Measurements from ENCODE around the gene DIP2C.
"Not testable (repeated sequence)": the region's sequence is repeated elsewhere in the genome, so short reads cannot be mapped to it uniquely, and the experiment has no call there.

The DIP2C gene

GRCh38 chr10:639751-640672 is 49.5 kb downstream of the DIP2C start:
- no peak for DNase-seq

GRCh38 chr10:639001-639750 is 50.3 kb downstream of the DIP2C start:
- DNase-seq, result no peak

GRCh38 chr10:637771-638195 is 51.7 kb downstream of the DIP2C start:
- no peak for DNase-seq

DNA sequence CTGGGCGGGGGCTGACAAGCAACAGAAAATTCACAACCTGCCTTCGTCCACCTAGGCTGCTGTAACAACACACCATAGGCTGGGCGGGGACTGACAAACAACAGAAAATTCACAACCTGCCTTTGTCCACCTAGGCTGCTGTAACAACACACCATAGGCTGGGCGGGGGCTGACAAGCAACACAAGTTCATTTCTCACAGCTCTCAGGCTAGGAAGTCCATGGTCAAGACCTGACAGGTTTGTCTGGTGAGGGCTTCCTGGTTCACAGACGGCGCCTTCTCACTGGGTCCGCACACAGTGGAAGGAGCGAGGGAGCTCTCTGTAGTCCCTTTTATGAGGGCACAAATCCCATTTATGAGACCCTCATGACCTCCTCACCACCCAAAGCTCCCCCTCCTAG is 52.2 kb downstream of the DIP2C start:
- no peak for DNase-seq

DNA sequence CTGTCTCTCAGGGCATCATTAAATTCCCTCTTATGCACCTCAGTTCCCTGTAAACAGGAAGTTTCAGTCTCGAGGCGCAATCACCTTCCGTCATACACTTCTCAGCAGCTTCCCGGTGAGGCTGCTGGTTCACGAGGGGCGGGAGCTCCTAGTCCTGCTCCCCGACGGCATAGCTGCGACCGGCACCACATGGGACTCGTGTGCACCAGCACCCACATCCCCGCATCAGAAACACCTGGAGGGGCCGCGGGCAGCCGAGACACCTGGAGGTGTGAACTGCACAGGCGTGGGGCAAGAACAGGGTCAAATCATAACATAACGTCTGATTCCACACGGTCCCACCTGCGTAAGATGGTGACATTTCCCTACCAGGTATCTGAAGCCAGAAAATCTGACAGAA is 52.7 kb downstream of the DIP2C start:
- no peak for DNase-seq

DNA sequence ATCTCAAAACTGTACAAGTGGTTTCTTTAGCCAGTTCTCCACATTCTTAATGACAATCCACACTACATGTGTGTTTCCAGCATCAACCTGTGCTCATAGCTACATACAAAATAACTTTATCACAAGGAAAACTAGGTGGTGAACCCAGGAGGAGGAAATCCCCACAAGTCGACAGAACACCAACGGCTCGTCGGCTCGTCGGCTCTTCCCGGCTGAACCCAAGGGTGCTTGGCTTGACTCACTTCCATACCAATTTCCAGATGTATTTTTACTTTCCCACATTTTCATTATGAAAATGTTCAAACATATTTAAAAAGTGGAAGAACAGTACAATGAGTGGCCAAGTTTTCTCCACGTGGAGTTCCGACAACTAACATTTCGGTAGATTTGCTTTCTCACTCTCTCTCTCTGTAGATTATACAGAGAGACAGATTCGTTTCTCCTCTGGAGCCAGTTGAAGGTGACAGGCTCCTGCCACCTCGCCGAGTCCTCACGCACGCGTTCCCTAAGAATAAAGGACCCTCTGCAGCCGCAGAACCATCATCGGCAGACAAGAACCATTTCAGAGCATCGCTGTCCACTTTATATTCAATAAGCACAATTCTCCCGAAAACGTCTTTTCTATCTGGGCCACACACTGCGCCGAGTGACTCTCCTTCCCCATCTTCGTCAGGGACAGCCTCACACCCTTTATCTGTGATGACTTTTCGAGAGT is 53.3 kb downstream of the DIP2C start:
- no peak for DNase-seq

GRCh38 chr10:635088-635861 is 54.2 kb downstream of the DIP2C start:
- no peak for DNase-seq

- DNase-seq, result no peak
These were observed 55.2 kb downstream of the DIP2C start for GRCh38 chr10:634256-634655.

DNA sequence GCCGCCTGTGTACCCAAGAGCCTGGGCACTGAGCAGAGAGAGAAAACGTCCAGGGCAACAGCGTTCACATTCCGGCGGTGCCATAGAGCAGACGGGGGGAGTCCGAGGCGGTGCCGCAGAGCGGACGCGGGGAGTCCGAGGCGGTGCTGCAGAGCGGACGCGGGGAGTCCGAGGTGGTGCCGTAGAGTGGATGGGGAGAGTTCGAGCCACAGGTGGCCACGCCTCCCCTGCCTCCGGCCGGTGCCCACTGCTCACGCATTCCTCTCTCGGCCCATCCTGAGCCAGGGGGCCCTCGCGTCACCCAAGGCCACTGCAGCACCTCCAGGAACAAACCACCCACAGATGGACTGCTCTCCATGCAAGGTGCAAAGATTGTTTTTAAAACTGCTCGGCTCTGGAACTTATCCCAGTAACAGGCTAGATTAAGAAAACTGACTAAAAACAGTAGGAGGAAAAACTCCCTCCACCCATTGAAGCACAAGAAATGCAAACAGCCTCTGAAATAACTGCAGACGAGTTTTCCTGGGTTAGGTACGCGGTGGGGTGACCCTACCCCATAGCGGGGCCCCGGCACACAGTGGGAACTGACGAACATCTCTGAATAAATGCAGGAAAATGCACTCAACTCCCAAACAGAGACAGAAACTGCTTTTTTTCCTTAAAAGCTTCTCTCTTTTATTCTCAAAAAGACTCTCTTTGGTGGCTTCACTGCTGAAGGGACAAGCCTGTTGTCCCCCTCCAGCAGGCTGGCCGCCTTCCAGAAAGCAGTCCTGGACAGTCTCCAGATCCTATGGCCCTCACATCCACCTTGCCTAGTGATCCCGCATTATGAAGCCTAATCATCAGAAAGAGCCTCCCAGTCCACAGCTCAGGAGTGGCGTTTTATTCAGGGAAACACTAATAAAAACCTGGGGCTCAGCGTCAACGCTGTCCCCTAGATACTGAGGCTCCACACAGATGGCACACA is 55.9 kb downstream of the DIP2C start:
- DNase-seq, result no peak

DNA sequence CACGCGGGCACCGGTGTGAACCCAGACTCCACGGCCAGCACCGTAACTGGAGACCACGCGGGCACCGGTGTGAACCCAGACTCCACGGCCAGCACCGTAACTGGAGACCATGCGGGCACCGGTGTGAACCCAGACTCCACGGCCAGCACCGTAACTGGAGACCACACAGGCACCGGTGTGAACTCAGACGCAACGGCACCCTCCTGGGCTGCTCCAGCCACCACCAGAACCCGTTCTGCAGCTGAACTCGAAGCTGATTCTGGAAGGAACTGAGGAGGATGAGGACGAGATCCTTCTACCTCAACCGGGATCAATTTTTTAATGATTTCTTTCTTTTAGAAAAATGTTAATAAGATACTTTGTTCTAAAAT is 56.7 kb downstream of the DIP2C start:
- DNase-seq, result not testable (repeated sequence)

DNA sequence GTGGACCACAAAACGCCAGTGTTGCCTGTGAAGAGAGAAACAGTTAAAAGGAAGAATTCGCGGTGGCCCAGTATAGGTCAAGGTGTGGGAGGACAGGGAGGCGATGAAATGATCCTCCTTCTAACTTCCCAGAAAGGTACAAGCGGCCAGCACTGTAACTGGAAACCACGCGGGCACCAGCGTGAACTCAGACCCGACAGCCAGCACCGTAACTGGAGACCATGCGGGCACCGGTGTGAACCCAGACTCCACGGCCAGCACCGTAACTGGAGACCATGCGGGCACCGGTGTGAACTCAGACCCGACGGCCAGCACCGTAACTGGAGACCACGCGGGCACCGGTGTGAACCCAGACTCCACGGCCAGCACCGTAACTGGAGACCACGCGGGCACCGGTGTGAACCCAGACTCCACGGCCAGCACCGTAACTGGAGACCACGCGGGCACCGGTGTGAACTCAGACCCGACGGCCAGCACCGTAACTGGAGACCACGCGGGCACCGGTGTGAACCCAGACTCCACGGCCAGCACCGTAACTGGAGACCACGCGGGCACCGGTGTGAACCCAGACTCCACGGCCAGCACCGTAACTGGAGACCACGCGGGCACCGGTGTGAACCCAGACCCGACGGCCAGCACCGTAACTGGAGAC is 57.2 kb downstream of the DIP2C start:
- DNase-seq, result not testable (repeated sequence)

GRCh38 chr10:631266-631665 is 58.2 kb downstream of the DIP2C start:
- no peak for DNase-seq

DNA sequence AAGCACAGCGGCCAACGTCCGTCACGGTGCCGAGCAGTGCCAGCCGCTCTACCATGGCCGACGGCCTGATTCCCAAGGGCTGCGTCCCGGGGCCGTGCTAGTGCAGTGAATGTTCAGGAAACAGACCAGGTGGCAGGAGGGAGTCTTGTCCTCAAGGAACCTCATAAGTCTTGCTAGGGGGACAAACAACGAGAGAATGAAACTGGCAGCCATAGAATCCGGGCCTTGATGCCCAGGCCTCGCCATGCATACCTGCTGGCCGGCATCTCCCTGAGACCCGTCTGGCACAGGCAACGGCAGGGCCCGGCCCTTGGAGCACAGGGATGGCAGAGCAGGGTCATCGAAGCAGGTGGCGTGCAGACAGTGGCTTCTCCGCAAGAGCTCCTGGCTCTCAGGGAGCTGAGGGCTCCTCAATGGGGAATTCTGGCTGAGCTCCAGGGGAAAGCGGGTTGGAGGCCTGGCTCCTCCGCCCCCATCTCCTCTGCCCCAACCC is 58.8 kb downstream of the DIP2C start:
- no peak for DNase-seq

DNA sequence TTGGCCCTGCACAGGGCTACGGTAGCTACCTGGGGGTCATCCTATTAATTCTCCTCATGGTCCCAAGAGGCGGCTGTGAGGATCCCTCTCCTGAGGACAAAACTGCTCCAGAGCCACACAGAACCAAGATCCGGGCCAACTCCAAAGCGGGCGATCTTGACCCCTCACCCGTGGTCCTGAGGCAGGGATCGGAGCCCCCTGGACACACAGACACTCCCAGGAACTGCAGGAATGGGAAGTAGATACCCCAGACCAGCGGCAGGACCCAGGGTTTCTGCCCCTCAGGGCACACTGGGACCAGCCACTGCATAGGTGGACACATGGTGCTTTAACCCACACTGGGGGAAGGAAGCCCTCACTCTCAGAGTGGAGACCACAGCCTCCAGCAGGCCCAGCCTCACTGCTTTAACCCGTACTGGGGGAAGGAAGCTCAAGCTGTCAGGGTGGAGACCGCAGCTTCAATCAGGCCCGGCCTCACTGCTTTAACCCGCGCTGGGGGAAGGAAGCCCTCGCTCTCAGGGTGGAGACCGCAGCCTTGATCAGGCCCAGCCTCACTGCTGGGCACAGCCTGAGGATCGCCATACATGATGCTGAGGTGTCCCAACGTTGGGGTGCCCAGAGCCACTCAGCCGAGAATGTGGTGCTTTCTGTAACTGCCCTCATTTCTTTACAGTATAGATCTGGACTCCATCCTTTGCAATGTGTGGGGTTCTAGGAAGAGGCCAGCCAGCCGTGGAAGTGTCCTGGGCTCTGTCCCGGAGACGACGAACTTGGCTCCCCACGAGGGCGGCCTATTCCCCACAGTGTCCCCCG is 60.1 kb downstream of the DIP2C start:
- DNase-seq, result no peak

DNA sequence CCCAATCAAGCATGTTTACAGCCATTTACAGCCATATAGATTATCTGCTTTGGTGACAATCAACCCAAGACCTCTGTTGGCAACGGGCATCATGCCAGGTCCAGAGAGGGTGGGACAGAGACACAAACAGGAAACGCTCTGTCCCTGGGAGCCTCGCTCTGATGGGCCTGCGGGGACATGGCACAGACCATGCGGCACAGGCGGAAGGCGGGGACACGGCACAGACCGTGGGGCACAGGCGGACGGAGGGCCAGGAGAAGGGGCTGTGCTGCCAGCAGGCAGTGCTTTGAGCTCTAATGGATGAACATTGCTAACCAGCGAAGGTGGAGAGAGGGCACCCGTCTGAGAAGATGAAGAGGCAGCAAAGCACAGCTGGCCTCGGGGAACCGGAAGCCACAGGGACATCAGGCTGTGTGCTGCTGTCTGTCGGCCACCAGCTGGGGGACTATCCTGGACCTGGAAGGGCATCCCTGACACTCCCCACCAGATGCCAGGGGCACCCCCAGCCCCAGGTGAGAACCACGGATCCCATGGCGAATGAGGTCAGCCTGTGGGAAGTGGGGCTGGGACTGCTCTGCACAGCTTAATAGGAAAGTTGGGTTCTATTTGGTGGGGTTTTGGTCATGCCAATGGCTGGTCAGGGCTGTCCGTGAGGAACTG is 61.0 kb downstream of the DIP2C start:
- DNase-seq, result no peak

DNA sequence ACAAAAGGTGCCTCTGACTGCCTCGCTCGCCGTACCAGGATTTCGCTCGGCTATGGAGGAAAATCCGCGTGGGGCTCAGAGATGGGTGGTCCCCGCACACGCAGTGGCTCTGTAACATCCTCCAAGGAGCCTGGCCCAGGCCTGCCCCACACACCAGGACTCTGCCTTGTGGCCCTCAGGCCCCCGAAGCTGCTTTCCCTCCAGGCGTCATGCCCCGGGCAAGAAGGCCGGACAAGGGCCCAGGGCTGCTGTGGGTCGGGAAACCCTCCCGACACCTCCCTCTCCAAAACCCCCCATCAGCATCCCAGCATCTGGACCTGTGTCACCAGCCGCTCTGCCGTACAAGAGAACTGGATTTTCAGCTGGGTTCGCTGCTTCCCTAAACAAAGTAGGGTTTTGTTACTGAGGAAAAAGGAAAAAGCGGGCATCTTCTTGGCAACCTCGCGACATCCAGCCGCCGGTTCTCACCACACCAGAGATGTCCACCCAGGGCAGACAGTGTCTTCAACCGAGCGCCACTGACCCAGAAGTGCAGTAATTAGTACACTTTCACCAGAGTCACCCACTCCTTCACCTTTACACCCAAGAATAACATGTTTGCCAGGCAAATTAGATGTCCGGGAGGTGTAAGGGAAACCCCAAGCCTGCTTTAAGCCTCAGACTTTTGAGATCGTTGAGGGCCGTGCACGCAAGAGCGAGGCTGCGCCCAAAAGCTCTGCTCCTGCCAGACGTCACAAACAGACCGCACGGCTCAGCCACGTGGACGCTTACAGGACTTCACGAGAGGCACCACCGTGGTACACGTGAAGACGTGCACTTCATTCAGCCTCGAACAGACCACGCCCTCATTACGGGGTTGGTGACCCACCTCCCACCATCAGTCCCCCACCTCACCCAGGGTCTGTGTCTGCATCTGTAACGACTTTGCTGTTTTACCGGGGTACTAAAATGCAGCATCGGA is 62.2 kb downstream of the DIP2C start:
- DNase-seq, result no peak
